Ishikawa (cell line): ENCODE results near the gene IGFN1.

Source experiments
- CEBPB ChIP-seq: IDR thresholded peaks from 2 replicates; pipeline ENCODE4 v1.6.1; 2012
- CREB1 ChIP-seq: IDR thresholded peaks from 2 replicates; pipeline ENCODE4 v1.6.1; 2012; ENCODE audit warnings: low read depth
- EGR1 ChIP-seq: IDR thresholded peaks from 2 replicates; pipeline ENCODE4 v1.6.1; 2012
- EP300 ChIP-seq: IDR thresholded peaks from 2 replicates; pipeline ENCODE4 v1.6.1; 2012; ENCODE audit warnings: borderline replicate concordance
- FOXM1 ChIP-seq: IDR thresholded peaks from 2 replicates; pipeline ENCODE4 v1.6.1; 2012; ENCODE audit warnings: low read depth, borderline replicate concordance
- NFIC ChIP-seq: IDR thresholded peaks from 2 replicates; pipeline ENCODE4 v1.6.1; 2012
- RAD21 ChIP-seq: IDR thresholded peaks from 2 replicates; pipeline ENCODE4 v1.6.1; 2012; ENCODE audit warnings: low read depth
- TAF1 ChIP-seq: IDR thresholded peaks from 2 replicates; pipeline ENCODE4 v1.6.1; 2012; ENCODE audit warnings: low read depth, mild to moderate bottlenecking
- TCF12 ChIP-seq: IDR thresholded peaks from 2 replicates; pipeline ENCODE4 v1.6.1; 2012; ENCODE audit warnings: low read depth
- TEAD4 ChIP-seq: IDR thresholded peaks from 2 replicates; pipeline ENCODE4 v1.6.1; 2012
- YY1 ChIP-seq: IDR thresholded peaks from 2 replicates; pipeline ENCODE4 v1.6.1; 2012; ENCODE audit warnings: low read depth
- ZBTB7A ChIP-seq: IDR thresholded peaks from 2 replicates; pipeline ENCODE4 v1.6.1; 2012; ENCODE audit warnings: low read depth
- TF ChIP-seq, protein P1 (sequence below): IDR thresholded peaks from 2 replicates; pipeline ENCODE4 v1.6.1; 2012; ENCODE audit warnings: low read depth, mild to moderate bottlenecking
- TF ChIP-seq, protein P2 (sequence below): IDR thresholded peaks from 2 replicates; pipeline ENCODE4 v1.6.1; 2012
- TF ChIP-seq, protein P3 (sequence below): IDR thresholded peaks from 2 replicates; pipeline ENCODE4 v1.6.1; 2012

IGFN1 gene

DNA sequence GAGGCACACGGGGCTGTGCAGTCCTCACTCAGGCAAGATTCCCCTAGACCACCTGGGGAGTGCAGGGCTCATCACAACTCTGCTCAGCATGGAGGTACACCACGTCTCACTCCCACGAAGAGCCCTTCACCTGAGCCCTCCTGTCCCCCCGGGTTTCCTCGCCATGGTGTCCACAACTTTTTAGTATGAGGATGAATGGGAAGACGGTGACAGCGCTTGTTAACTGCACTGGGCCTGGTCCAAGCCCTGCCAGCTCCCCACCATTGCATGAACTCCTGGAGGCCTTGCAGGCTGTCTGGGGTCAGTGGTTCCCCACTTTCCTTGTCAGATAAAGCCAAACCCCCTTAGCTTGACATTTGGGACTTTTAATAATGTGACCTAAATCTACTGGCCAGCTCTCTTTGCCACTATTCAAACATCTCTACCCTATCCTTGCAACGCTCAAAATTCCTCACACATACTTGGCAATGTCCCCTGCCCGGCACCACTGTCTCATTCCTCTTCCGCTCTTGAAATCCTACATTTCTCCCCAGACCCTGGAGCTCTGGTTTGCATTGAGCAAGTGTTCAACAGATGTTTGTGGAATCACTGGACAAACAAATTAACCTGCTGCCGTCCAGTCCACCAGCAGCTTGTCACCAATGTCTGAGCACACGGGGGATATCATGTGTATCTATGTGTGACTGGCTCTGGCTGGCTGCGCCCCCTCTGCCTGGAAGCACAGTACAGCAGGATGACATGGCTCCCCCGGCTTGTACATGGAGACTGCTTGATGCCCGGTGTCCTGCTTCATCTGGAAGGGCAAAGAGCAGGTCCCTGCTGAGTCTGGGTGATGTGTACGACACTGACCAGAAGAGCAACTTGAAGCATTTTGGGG lies 47.5 kb upstream of the IGFN1 start:
- TF ChIP-seq, protein P1, sequence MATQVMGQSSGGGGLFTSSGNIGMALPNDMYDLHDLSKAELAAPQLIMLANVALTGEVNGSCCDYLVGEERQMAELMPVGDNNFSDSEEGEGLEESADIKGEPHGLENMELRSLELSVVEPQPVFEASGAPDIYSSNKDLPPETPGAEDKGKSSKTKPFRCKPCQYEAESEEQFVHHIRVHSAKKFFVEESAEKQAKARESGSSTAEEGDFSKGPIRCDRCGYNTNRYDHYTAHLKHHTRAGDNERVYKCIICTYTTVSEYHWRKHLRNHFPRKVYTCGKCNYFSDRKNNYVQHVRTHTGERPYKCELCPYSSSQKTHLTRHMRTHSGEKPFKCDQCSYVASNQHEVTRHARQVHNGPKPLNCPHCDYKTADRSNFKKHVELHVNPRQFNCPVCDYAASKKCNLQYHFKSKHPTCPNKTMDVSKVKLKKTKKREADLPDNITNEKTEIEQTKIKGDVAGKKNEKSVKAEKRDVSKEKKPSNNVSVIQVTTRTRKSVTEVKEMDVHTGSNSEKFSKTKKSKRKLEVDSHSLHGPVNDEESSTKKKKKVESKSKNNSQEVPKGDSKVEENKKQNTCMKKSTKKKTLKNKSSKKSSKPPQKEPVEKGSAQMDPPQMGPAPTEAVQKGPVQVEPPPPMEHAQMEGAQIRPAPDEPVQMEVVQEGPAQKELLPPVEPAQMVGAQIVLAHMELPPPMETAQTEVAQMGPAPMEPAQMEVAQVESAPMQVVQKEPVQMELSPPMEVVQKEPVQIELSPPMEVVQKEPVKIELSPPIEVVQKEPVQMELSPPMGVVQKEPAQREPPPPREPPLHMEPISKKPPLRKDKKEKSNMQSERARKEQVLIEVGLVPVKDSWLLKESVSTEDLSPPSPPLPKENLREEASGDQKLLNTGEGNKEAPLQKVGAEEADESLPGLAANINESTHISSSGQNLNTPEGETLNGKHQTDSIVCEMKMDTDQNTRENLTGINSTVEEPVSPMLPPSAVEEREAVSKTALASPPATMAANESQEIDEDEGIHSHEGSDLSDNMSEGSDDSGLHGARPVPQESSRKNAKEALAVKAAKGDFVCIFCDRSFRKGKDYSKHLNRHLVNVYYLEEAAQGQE, result no peak
- TF ChIP-seq EP300, result no peak
- TF ChIP-seq RAD21, result no peak
- no peak for TF ChIP-seq YY1
- no peak for TF ChIP-seq CEBPB
- TF ChIP-seq TCF12, result no peak
- no peak for TF ChIP-seq TAF1
- TF ChIP-seq, protein P2, sequence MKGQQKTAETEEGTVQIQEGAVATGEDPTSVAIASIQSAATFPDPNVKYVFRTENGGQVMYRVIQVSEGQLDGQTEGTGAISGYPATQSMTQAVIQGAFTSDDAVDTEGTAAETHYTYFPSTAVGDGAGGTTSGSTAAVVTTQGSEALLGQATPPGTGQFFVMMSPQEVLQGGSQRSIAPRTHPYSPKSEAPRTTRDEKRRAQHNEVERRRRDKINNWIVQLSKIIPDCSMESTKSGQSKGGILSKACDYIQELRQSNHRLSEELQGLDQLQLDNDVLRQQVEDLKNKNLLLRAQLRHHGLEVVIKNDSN, result no peak
- TF ChIP-seq, protein P3, sequence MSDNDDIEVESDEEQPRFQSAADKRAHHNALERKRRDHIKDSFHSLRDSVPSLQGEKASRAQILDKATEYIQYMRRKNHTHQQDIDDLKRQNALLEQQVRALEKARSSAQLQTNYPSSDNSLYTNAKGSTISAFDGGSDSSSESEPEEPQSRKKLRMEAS, result no peak
- no peak for TF ChIP-seq FOXM1
- TF ChIP-seq NFIC, result no peak
- TF ChIP-seq TEAD4, result no peak
- no peak for TF ChIP-seq CREB1
- no peak for TF ChIP-seq ZBTB7A
- no peak for TF ChIP-seq EGR1

DNA sequence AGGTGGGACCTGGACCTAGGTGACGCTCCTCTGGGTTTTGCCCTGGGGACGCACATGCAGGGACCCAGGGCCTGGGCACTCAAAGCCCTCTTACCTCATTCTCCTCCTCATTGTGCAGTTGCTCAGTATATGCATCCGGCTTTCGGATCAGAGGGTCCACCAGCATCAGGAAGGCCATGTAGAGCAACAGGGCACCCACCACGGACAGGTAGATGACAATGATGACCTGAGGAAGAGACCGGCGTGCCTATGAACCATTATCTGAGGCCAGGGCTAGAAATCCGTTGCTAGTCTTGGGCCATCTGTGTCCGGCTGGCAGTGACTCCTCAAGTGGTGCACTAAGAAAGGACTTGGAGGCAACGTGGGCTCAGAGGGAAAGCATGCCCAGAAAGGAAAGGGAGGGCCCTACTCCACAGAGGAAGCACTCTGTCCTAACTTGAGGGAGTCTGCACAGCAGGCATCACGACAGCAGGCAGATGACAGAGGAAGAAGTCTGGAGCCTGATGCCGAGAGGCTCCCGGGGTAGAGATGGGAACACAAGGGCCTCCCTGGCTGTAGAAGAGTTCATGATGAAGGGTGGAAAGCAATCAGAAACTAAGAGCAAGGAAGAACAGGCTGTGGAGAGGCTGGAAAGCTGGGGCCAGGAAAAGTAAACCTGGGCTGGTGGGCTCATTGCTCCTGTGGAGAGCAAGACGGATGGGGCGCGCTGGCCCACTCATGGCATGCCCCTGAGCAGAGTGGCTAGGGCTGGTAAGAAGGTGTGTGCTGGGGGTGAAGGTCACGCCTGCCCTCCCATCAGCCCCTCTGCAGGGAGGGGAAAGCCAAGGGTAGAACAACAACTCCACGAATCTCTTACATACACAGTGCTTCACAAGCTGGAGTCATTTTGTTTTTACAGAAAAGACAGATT lies 46.6 kb upstream of the IGFN1 start:
- TF ChIP-seq FOXM1 (no peak), EP300 (no peak), RAD21 (no peak), CREB1 (no peak), TAF1 (no peak), TEAD4 (no peak), YY1 (no peak), CEBPB (no peak), NFIC (no peak), EGR1 (no peak), TCF12 (no peak), ZBTB7A (no peak)
- TF ChIP-seq, protein P2, result no peak
- TF ChIP-seq, protein P3, result no peak
- TF ChIP-seq, protein P1, result no peak

DNA sequence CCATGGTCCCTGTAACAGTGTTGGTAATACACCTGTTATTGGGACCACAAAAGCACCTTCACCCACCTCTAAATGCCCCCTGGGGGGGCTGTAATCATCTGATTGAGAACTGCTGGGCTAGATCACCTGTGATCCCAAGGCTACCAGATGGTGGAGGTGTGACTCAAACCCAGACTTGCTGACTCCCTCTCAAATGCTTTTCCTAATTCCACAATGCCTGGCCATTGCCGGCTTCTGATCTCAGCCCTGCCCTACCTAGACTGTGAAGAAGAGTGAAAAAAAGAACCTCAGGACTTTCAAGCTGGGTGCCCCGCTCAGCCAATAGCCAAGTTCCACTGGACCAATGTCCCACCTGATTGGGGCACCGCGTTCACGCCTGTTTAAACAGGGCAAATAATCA lies 45.9 kb upstream of the IGFN1 start:
- no peak for TF ChIP-seq YY1
- TF ChIP-seq CEBPB, result no peak
- TF ChIP-seq, protein P1, result no peak
- no peak for TF ChIP-seq EP300
- no peak for TF ChIP-seq ZBTB7A
- TF ChIP-seq EGR1, result no peak
- TF ChIP-seq CREB1, result no peak
- TF ChIP-seq NFIC, result no peak
- no peak for TF ChIP-seq TEAD4
- TF ChIP-seq TAF1, result no peak
- no peak for TF ChIP-seq RAD21
- TF ChIP-seq, protein P3, result no peak
- TF ChIP-seq FOXM1, result no peak
- TF ChIP-seq TCF12, result no peak
- TF ChIP-seq, protein P2, result no peak
